H1 (cell line): Measurements from ENCODE around the gene AP1M1. TPM values are rescaled to one million over a fixed set of nuclear protein-coding genes. Genes with fewer than 3 reads are reported as not detected.

Experiments
- CTCF ChIA-PET: fragments of 300-600 bp; sonication (Branson Sonifier 250); formaldehyde crosslinking; loops from one replicate; lab custom pipeline; 2021; ENCODE audit not compliant: partially characterized antibody; lab: Charles Lee
- POLR2A ChIA-PET: fragments of 300-600 bp; sonication (Branson Sonifier 250); formaldehyde crosslinking; loops from one replicate; lab custom pipeline; 2021; ENCODE audit warnings: inconsistent platforms; ENCODE audit not compliant: partially characterized antibody; lab: Charles Lee
- DNase-seq, 2 experiments: peaks; one replicate each; pipeline versions ENCODE4 v3.0.0 to v3.0.0-alpha.2; 2010 to 2022; ENCODE audit warnings: low spot score in 2 of 2, low read depth in 1 of 2, mixed read lengths in 1 of 2
- FAIRE-seq: peaks from 2 replicates; lab custom pipeline; 2011; peaks lifted over from hg19 to GRCh38; lab: Jason Lieb, UNC
- H2AFZ ChIP-seq: 2 replicates; pipeline ENCODE4 v1.8.1; 2012; ENCODE audit warnings: low read length, inconsistent platforms
- H2AK5ac ChIP-seq: 2 replicates; pipeline ENCODE4 v1.6.1; 2013; ENCODE audit warnings: low read depth, low read length
- H2BK120ac ChIP-seq: replicated peaks from 2 replicates; pipeline ENCODE3; 2013; ENCODE audit warnings: low read depth, low read length, inconsistent platforms
- H2BK12ac ChIP-seq: 2 replicates; pipeline ENCODE4 v1.6.1; 2013; ENCODE audit warnings: low read depth, low read length
- H2BK15ac ChIP-seq: 2 replicates; pipeline ENCODE4 v1.6.1; 2013; ENCODE audit warnings: low read length
- H2BK20ac ChIP-seq: 2 replicates; pipeline ENCODE4 v1.6.1; 2013; ENCODE audit warnings: low read length
- H2BK5ac ChIP-seq: 2 replicates; pipeline ENCODE4 v1.6.1; 2013; ENCODE audit warnings: low read depth, low read length
- H3K14ac ChIP-seq: 2 replicates; pipeline ENCODE4 v1.6.1; 2013; ENCODE audit warnings: inconsistent platforms; ENCODE audit not compliant: insufficient read length
- H3K18ac ChIP-seq: 2 replicates; pipeline ENCODE4 v1.6.1; 2013; ENCODE audit warnings: low read length; ENCODE audit errors: extremely low read depth
- H3K23ac ChIP-seq: 2 replicates; pipeline ENCODE4 v1.6.1; 2013; ENCODE audit warnings: inconsistent platforms; ENCODE audit not compliant: insufficient read length
- H3K23me2 ChIP-seq: 2 replicates; pipeline ENCODE4 v1.6.1; 2013; ENCODE audit warnings: low read depth, low read length
- H3K27ac ChIP-seq: 2 replicates; pipeline ENCODE4 v1.6.1; 2011; ENCODE audit warnings: low read depth, low read length, inconsistent platforms
- H3K27me3 ChIP-seq, 4 experiments: replicated peaks in 1 of 4; 1 replicate in 1 of 4; 2 replicates in 3 of 4; pipeline versions ENCODE4 v1.6.1 to v1.8.1; 2011 to 2013; ENCODE audit warnings: low read length in 3 of 4, mild to moderate bottlenecking in 3 of 4, inconsistent platforms in 2 of 4, mixed read lengths in 2 of 4, moderate library complexity in 1 of 4; ENCODE audit not compliant: control insufficient read depth in 3 of 4, insufficient read depth in 3 of 4; ENCODE audit errors: extremely low read depth in 1 of 4
- H3K36me3 ChIP-seq, 4 experiments: 2 replicates each; pipeline versions ENCODE4 v1.6.1 to v1.8.1; 2011 to 2013; ENCODE audit warnings: mild to moderate bottlenecking in 4 of 4, low read length in 3 of 4, moderate library complexity in 2 of 4, control low read depth in 1 of 4, inconsistent platforms in 1 of 4; ENCODE audit not compliant: insufficient read depth in 4 of 4, control insufficient read depth in 2 of 4
- H3K4ac ChIP-seq: replicated peaks from 2 replicates; pipeline ENCODE3; 2013; ENCODE audit warnings: low read length, low read depth, mixed read lengths, inconsistent platforms; ENCODE audit not compliant: insufficient read length
- H3K4me1 ChIP-seq, 4 experiments: replicated peaks in 1 of 4; 1 replicate in 1 of 4; 2 replicates in 3 of 4; pipeline versions ENCODE4 v1.6.1 to v1.8.1; 2011 to 2013; ENCODE audit warnings: low read length in 3 of 4, inconsistent platforms in 2 of 4, mixed read lengths in 1 of 4; ENCODE audit not compliant: insufficient read depth in 4 of 4, control insufficient read depth in 3 of 4
- H3K4me2 ChIP-seq, 2 experiments: 2 replicates each; pipeline versions ENCODE4 v1.6.1 to v1.8.1; 2011 to 2013; ENCODE audit warnings: low read depth in 2 of 2, low read length in 2 of 2, control low read depth in 1 of 2, inconsistent platforms in 1 of 2, mild to moderate bottlenecking in 1 of 2; ENCODE audit not compliant: insufficient read depth in 1 of 2
- H3K4me3 ChIP-seq, 4 experiments: fragments of 200-600, 300-600 bp in 1 of 4; sonication (generic), shearing (Covaris generic), sonication (Bioruptor Twin) in 1 of 4; 2 replicates each; pipeline versions ENCODE4 v1.5.1 to v1.8.1; 2011 to 2016; ENCODE audit warnings: low read length in 4 of 4, low read depth in 3 of 4, control low read depth in 2 of 4, inconsistent platforms in 2 of 4, mild to moderate bottlenecking in 2 of 4, mixed read lengths in 1 of 4, moderate library complexity in 1 of 4; ENCODE audit not compliant: insufficient read depth in 2 of 4; ENCODE audit errors: extremely low read depth in 1 of 4
- H3K56ac ChIP-seq: replicated peaks from 2 replicates; pipeline ENCODE3; 2013; ENCODE audit warnings: low read depth, mild to moderate bottlenecking, mixed read lengths, low read length, inconsistent platforms; ENCODE audit not compliant: insufficient read length
- H3K79me1 ChIP-seq: 2 replicates; pipeline ENCODE4 v1.6.1; 2013; ENCODE audit warnings: low read depth, low read length, control low read depth
- H3K79me2 ChIP-seq, 2 experiments: 2 replicates each; pipeline versions ENCODE4 v1.6.1 to v1.8.1; 2012 to 2013; ENCODE audit warnings: low read length in 2 of 2, mild to moderate bottlenecking in 2 of 2, inconsistent platforms in 1 of 2; ENCODE audit not compliant: insufficient read depth in 2 of 2, control insufficient read depth in 1 of 2
- H3K9ac ChIP-seq, 4 experiments: replicated peaks in 1 of 4; 1 replicate in 1 of 4; 2 replicates in 3 of 4; pipeline versions ENCODE4 v1.6.1 to v1.8.1; 2011 to 2013; ENCODE audit warnings: low read depth in 3 of 4, low read length in 3 of 4, control low read depth in 2 of 4, mild to moderate bottlenecking in 2 of 4, moderate library complexity in 2 of 4, inconsistent platforms in 1 of 4; ENCODE audit errors: extremely low read depth in 1 of 4
- H3K9me3 ChIP-seq, 2 experiments: 2 replicates each; pipeline versions ENCODE4 v1.6.1 to v1.8.1; 2012 to 2013; ENCODE audit warnings: mild to moderate bottlenecking in 2 of 2, moderate library complexity in 2 of 2, control low read depth in 1 of 2, inconsistent platforms in 1 of 2, low read depth in 1 of 2, low read length in 1 of 2, mixed read lengths in 1 of 2; ENCODE audit not compliant: insufficient read depth in 2 of 2
- H4K20me1 ChIP-seq, 2 experiments: replicated peaks in 1 of 2; 2 replicates each; pipeline versions ENCODE3 to v1.8.1; 2011 to 2013; ENCODE audit warnings: inconsistent platforms in 2 of 2, low read length in 2 of 2, mild to moderate bottlenecking in 1 of 2; ENCODE audit not compliant: insufficient read depth in 2 of 2, control insufficient read depth in 1 of 2
- H4K5ac ChIP-seq: 2 replicates; pipeline ENCODE4 v1.6.1; 2013; ENCODE audit warnings: low read length, low read depth, mixed read lengths, inconsistent platforms; ENCODE audit not compliant: insufficient read length
- H4K8ac ChIP-seq: 2 replicates; pipeline ENCODE4 v1.8.0; 2013; ENCODE audit warnings: mild to moderate bottlenecking, moderate library complexity, low read length, inconsistent platforms; ENCODE audit not compliant: insufficient read depth; ENCODE audit errors: extremely low read depth
- H4K91ac ChIP-seq: replicated peaks from 2 replicates; pipeline ENCODE3; 2013; ENCODE audit warnings: low read length, mixed read lengths, inconsistent platforms; ENCODE audit not compliant: insufficient read length
- RAD21 ChIP-seq, 2 experiments: IDR thresholded peaks in 1 of 2; conservative IDR thresholded peaks in 1 of 2; 2 replicates each; pipeline ENCODE4 v1.6.1; 2011; ENCODE audit warnings: low read depth in 2 of 2, low read length in 2 of 2, improper control_type of control experiment in 1 of 2, inconsistent platforms in 1 of 2, mild to moderate bottlenecking in 1 of 2, moderate library complexity in 1 of 2
- SIN3A ChIP-seq, 2 experiments: IDR thresholded peaks in 1 of 2; conservative IDR thresholded peaks in 1 of 2; 2 replicates each; pipeline ENCODE4 v1.6.1; 2011 to 2012; ENCODE audit warnings: low read length in 2 of 2, improper control_type of control experiment in 1 of 2, low read depth in 1 of 2, mild to moderate bottlenecking in 1 of 2
- WGBS, 2 experiments: shearing (Covaris generic) in 1 of 2; methylation state at CpG; one replicate each; pipeline versions ENCODE4 v1.1.6 to v1.1.7; 2013 to 2015; ENCODE audit warnings: low lambda C conversion rate in 2 of 2, mixed read lengths in 2 of 2, inconsistent platforms in 1 of 2, low coverage in 1 of 2, missing lambda C conversion rate in 1 of 2; ENCODE audit not compliant: insufficient replicate concordance in 2 of 2, insufficient coverage in 1 of 2, insufficient read length in 1 of 2; ENCODE audit errors: extremely low coverage in 1 of 2, missing lambda C conversion rate in 1 of 2; 5-methylcytosine and 5-hydroxymethylcytosine counted together
- polyA plus RNA-seq, 7 experiments: library from polyadenylated mRNA; depleted of rRNA in 3 of 7; stranded (reverse) in 5 of 7; unstranded in 2 of 7; fragments of >200 nt in 5 of 7; fragments of 200-250 nt in 2 of 7; gene quantifications; 1 replicate in 5 of 7; 2 replicates in 1 of 7; 4 replicates in 1 of 7; pipeline versions ENCODE4 v1.2.1 to v1.2.3, GENCODE V29; 2011 to 2013; ENCODE audit warnings: missing spikeins in 2 of 7, mixed read lengths in 2 of 7
- total RNA-seq: library from RNA; stranded (reverse); fragmentation: NEBNext Ultra II Directional; extraction: Animal tissue kit (Norgen Biotek cat#: 25700); gene quantifications from 2 replicates; pipeline ENCODE4 v1.2.1, GENCODE V29; 2021

Gene AP1M1
- total and polyA plus RNA-seq, 2 of the 8 experiments (the other 6 are each of a cell fraction or from before 2014, with no cell fraction given) = 30.9 to 37.5 TPM

DNA sequence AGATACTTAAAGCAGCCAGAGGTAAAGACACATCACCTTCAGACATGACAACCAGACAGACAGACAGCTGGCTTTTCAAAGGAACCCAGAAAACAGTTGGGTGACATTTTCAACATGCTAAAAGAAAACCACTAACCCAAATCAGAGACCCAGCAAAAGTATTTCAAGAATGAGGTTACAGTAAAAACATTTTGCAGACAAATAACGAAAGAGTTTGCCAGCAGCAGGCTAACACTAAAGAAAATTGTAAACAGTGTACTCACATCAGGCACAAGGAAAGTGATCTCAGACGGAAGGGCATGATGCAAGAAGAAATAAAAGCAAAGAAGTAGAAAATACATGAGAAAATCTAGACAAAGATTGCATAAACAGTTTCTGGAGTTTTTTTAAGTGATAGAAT, 46.4 kb downstream of the AP1M1 start:
- Histone ChIP-seq H3K27ac (no peak overlapping the region), H2BK15ac (no peak overlapping the region), H3K4ac (no peak overlapping the region), H2AK5ac (no peak overlapping the region), H3K4me3 (no peak overlapping the region), H3K79me2 (no peaks in the 10 kb centered on the region), H4K8ac (no peak overlapping the region), H3K36me3 (no peaks in the 10 kb centered on the region), H4K91ac (no peak overlapping the region), H2BK12ac (no peak overlapping the region), H3K27me3 (no peaks in the 10 kb centered on the region), H2BK120ac (no peak overlapping the region)
- CTCF ChIA-PET = interaction anchor here (5.7 to 6.2 kb wide), 2 partner anchors 139 to 143 kb away, joined by 46 to 66 read pairs; no protein-coding TSS in a partner anchor
- FAIRE-seq (no peak), DNase-seq (no peak)
- POLR2A ChIA-PET = no interaction called here
- 78% methylated on average over 2 of the region's 2 CpGs; no CpG with 5 or more reads in 1 of the 2 experiments for WGBS, 2 experiments
- no peak for TF ChIP-seq SIN3A (conservative IDR thresholded peaks at IDR 0.05 in 1 of 2, IDR thresholded peaks at IDR 0.05 in 1 of 2; ENCODE audit: low read depth in 1 of 2, low read length in 2 of 2)
- no peak for TF ChIP-seq RAD21 (IDR thresholded peaks at IDR 0.05 in 1 of 2, conservative IDR thresholded peaks at IDR 0.05 in 1 of 2; ENCODE audit: low read depth in 2 of 2, low read length in 2 of 2)
- TF ChIP-seq, all 59 proteins: peak for 0
- H3K9me3 ChIP-seq = no peaks in the 10 kb centered on the region
- no peak overlapping the region for H3K14ac ChIP-seq
- H4K5ac ChIP-seq = no peak overlapping the region
- no peak overlapping the region for H2BK20ac ChIP-seq
- H3K23ac ChIP-seq = no peak overlapping the region
- no peaks in the 10 kb centered on the region for H3K4me1 ChIP-seq
- H3K23me2 ChIP-seq = no peaks in the 10 kb centered on the region
- H3K4me2 ChIP-seq = no peak overlapping the region
- H3K56ac ChIP-seq = no peak overlapping the region
- no peak overlapping the region for H3K9ac ChIP-seq
- no peak overlapping the region for H3K18ac ChIP-seq
- H2AFZ ChIP-seq = no peak overlapping the region
- H3K79me1 ChIP-seq = no peaks in the 10 kb centered on the region
- no peak overlapping the region for H2BK5ac ChIP-seq
- no peaks in the 10 kb centered on the region for H4K20me1 ChIP-seq
